Right lobe of liver (tissue), 4 donors: ENCODE data around the gene ACSF2.

Experiments used
- CTCF ChIP-seq, 4 donors: fragments of 200-600 bp in 3 of 4; fragments of 450-650 bp in 1 of 4; IDR thresholded peaks; one replicate each; pipeline versions ENCODE4 v1.5.1 to v1.8.0; 2016 to 2022; ENCODE audit warnings: antibody characterized with exemption in 4 of 4, mild to moderate bottlenecking in 2 of 4
- POLR2A ChIP-seq: fragments of 450-650 bp; IDR thresholded peaks from one replicate; pipeline ENCODE4 v1.6.1; 2017; ENCODE audit warnings: antibody characterized with exemption, mild to moderate bottlenecking
- donor health status: DM: no; HTN: no; CAD: no.
- donor health status: DM: no; HTN: no; CAD: no.
- donor health status: DM: no; HTN: yes; CAD: no.

- TF ChIP-seq CTCF (IDR thresholded peaks at IDR 0.05) (no peak), POLR2A (no peak)
Observed at GRCh38 chr17:50439008-50439407, 13.0 kb downstream of the ACSF2 start.
